Measurements from ENCODE around the gene KYAT1. TPM values are rescaled to one million over a fixed set of nuclear protein-coding genes. Genes with fewer than 3 reads are reported as not detected.
A peak's percentile ranks its signal among the peaks of the same experiment; 100 is the strongest.

The KYAT1 gene
- total and polyA plus RNA-seq, 2 of the 13 experiments (the other 11 are each of a cell fraction or from before 2014, with no cell fraction given), result 9.2 to 46.5 TPM

- TF ChIP-seq GLMP (CRISPR knock-in tag; IDR thresholded peaks at IDR 0.05; ENCODE audit: borderline replicate concordance) (no peak), ZNF841 (CRISPR knock-in tag; IDR thresholded peaks at IDR 0.05; ENCODE audit: borderline replicate concordance) (peak; percentile 90), RAD21 (CRISPR knock-in tag; IDR thresholded peaks at IDR 0.05) (peak; percentile 56), IKZF1 (IDR thresholded peaks at IDR 0.05) (no peak), PPARG (CRISPR knock-in tag; conservative IDR thresholded peaks at IDR 0.05) (peak; percentile 70), NR2C2 (CRISPR knock-in tag; IDR thresholded peaks at IDR 0.05; ENCODE audit: borderline replicate concordance) (peak; percentile 83), XRCC5 (optimal IDR thresholded peaks at IDR 0.05; ENCODE audit: low read length) (peak; percentile 70), HNRNPUL1 (IDR thresholded peaks at IDR 0.05; ENCODE audit: low read depth, low read length) (no peak), FOXA3 (CRISPR knock-in tag; IDR thresholded peaks at IDR 0.05) (peak; percentile 83), FOXO4 (CRISPR knock-in tag; conservative IDR thresholded peaks at IDR 0.05) (0 out of 2 replicates have a peak, but pooled peaks have one; percentile 82), ZBTB7A (CRISPR knock-in tag; IDR thresholded peaks at IDR 0.05) (peak; percentile 92), FOXJ3 (CRISPR knock-in tag; IDR thresholded peaks at IDR 0.05; ENCODE audit: borderline replicate concordance) (0 out of 2 replicates have a peak, but pooled peaks have one; percentile 24), ELK4 (CRISPR knock-in tag; IDR thresholded peaks at IDR 0.05; ENCODE audit: borderline replicate concordance) (0 out of 2 replicates have a peak, but pooled peaks have one; percentile 26), ZNF639 (CRISPR knock-in tag; conservative IDR thresholded peaks at IDR 0.05) (peak; percentile 97), ZNF138 (CRISPR knock-in tag; IDR thresholded peaks at IDR 0.05; ENCODE audit: low read depth) (peak; percentile 95), ZNF431 (CRISPR knock-in tag; IDR thresholded peaks at IDR 0.05; ENCODE audit: borderline replicate concordance, low read depth) (peak; percentile 94), IRF1 (CRISPR knock-in tag; IDR thresholded peaks at IDR 0.05; ENCODE audit: low read depth) (peak; percentile 93; the same call in 1 of the 2 replicates), CENPBD1 (CRISPR knock-in tag; IDR thresholded peaks at IDR 0.05; ENCODE audit: borderline replicate concordance, low read depth) (no peak), TP53 (CRISPR knock-in tag; conservative IDR thresholded peaks at IDR 0.05) (no peak), SYNCRIP (IDR thresholded peaks at IDR 0.05; ENCODE audit: insufficient read depth, low read depth, low read length) (no peak), NFRKB (IDR thresholded peaks at IDR 0.05) (no peak), ZMYM3 (CRISPR knock-in tag; IDR thresholded peaks at IDR 0.05) (peak; percentile 83; the same call in 1 of the 2 replicates), ARNTL (CRISPR knock-in tag; IDR thresholded peaks at IDR 0.05) (peak; percentile 98)
These were observed 94.8 kb downstream of the KYAT1 start, which contains the start of gene TBC1D13 (continued) for GRCh38 chr9:128786681-128787601.
